Peyer's patch (tissue), 4 donors: ENCODE measurements around the gene HMOX1.

Source experiments
- CTCF ChIP-seq, 6 experiments: fragments of 450-650 bp in 4 of 6; fragments of 200-600 bp in 2 of 6; sonication (generic) in 1 of 6; IDR thresholded peaks; one replicate each; pipeline ENCODE4 v1.5.1; 2017 to 2019; ENCODE audit warnings: antibody characterized with exemption in 6 of 6, mild to moderate bottlenecking in 3 of 6, moderate library complexity in 1 of 6
- POLR2A ChIP-seq, 2 donors: fragments of 450-650 bp; IDR thresholded peaks; one replicate each; pipeline ENCODE4 v1.5.1; 2017; ENCODE audit warnings: antibody characterized with exemption in 2 of 2, mild to moderate bottlenecking in 2 of 2, moderate library complexity in 2 of 2

- TF ChIP-seq CTCF (IDR thresholded peaks at IDR 0.05), result no peak
- TF ChIP-seq POLR2A (IDR thresholded peaks at IDR 0.05), result no peak
Measured at GRCh38 chr22:35345808-35346505, 34.9 kb upstream of the HMOX1 start.
